SU-DHL-6 (cell line): ENCODE results near the gene C10orf105.

Experiments
- CTCF ChIP-seq: fragments of 200-600 bp; sonication (generic); IDR thresholded peaks from one replicate; pipeline ENCODE4 v1.5.1; 2017; ENCODE audit warnings: antibody characterized with exemption, mild to moderate bottlenecking, low read length, moderate library complexity; ENCODE audit not compliant: insufficient read depth, poor library complexity, severe bottlenecking
- EZH2phosphoT487 ChIP-seq: fragments of 200-600 bp; sonication (generic), shearing (Covaris generic); conservative IDR thresholded peaks from 2 replicates; pipeline ENCODE4 v1.6.1; 2018; ENCODE audit warnings: mild to moderate bottlenecking, antibody characterized with exemption, low read length, moderate library complexity, mixed read lengths

- TF ChIP-seq CTCF, result no peak
- no peak for TF ChIP-seq EZH2phosphoT487
Measured at GRCh38 chr10:71704816-71705215, 14.8 kb downstream of the C10orf105 start.
